HUES6 (cell line): ENCODE data around the gene CNBP.
A peak's percentile ranks its signal among the peaks of the same experiment; 100 is the strongest.
"Not testable (repeated sequence)": the region's sequence is repeated elsewhere in the genome, so short reads cannot be mapped to it uniquely, and the experiment has no call there.

Experiments
- H3K27ac ChIP-seq: 2 replicates; pipeline ENCODE4 v1.7.0; 2013; ENCODE audit warnings: low read depth, mild to moderate bottlenecking, low read length, inconsistent platforms
- H3K27me3 ChIP-seq: 2 replicates; pipeline ENCODE4 v1.6.1; 2013; ENCODE audit warnings: low read length; ENCODE audit not compliant: control insufficient read depth, insufficient read depth
- H3K36me3 ChIP-seq: 2 replicates; pipeline ENCODE4 v1.6.1; 2013; ENCODE audit warnings: low read length; ENCODE audit not compliant: control insufficient read depth, insufficient read depth
- H3K4me1 ChIP-seq: 2 replicates; pipeline ENCODE4 v1.6.1; 2013; ENCODE audit warnings: low read length; ENCODE audit not compliant: control insufficient read depth, insufficient read depth
- H3K4me3 ChIP-seq: 2 replicates; pipeline ENCODE4 v1.5.1; 2013; ENCODE audit warnings: low read depth, low read length
- H3K9ac ChIP-seq: one replicate; pipeline ENCODE4 v1.6.1; 2013; ENCODE audit warnings: mild to moderate bottlenecking, low read length
- H3K9me3 ChIP-seq: 2 replicates; pipeline ENCODE4 v1.6.1; 2013; ENCODE audit warnings: low read depth, low read length; ENCODE audit not compliant: control insufficient read depth, insufficient read depth

CNBP gene

GRCh38 chr3:129162729-129163579, 20.7 kb downstream of the CNBP start:
- H3K27me3 ChIP-seq: no peaks in the 10 kb centered on the region
- H3K9ac ChIP-seq: no peak overlapping the region
- H3K36me3 ChIP-seq: peaks cover 25% of the 10 kb centered on the region
- H3K4me1 ChIP-seq: no peaks in the 10 kb centered on the region
- no peak overlapping the region for H3K4me3 ChIP-seq
- H3K27ac ChIP-seq: no peak overlapping the region
- H3K9me3 ChIP-seq: no peaks in the 10 kb centered on the region

GRCh38 chr3:129161860-129162271, 21.8 kb downstream of the CNBP start:
- H3K4me1 ChIP-seq: no peaks in the 10 kb centered on the region
- no peaks in the 10 kb centered on the region for H3K27me3 ChIP-seq
- H3K9me3 ChIP-seq: no peaks in the 10 kb centered on the region
- H3K4me3 ChIP-seq: peak overlapping the region; percentile 91
- peak overlapping the region; percentile 98 for H3K27ac ChIP-seq
- H3K9ac ChIP-seq: peak overlapping the region; percentile 96
- H3K36me3 ChIP-seq: peaks cover 23% of the 10 kb centered on the region

GRCh38 chr3:129160891-129161859, 22.5 kb downstream of the CNBP start, which contains the start of gene ISY1:
Gene ISY1, minus strand, starts transcription at chr3:129161063. Its CDS starts 88 bp downstream, at chr3:129160975.
- Histone ChIP-seq H3K9me3 (no peaks in the 10 kb centered on the region), H3K36me3 (peaks cover 24% of the 10 kb centered on the region), H3K9ac (peak within 1 kb of the TSS; percentile 96), H3K4me1 (no peaks in the 10 kb centered on the region), H3K27me3 (no peaks in the 10 kb centered on the region), H3K27ac (peak within 1 kb of the TSS; percentile 98), H3K4me3 (peak within 1 kb of the TSS; percentile 91)

- H3K27me3 ChIP-seq: no peaks in the 10 kb centered on the region
- H3K27ac ChIP-seq: no peak overlapping the region
- H3K4me3 ChIP-seq: no peak overlapping the region
- peaks cover 25% of the 10 kb centered on the region for H3K36me3 ChIP-seq
- no peak overlapping the region for H3K9ac ChIP-seq
- no peaks in the 10 kb centered on the region for H3K4me1 ChIP-seq
- H3K9me3 ChIP-seq: no peaks in the 10 kb centered on the region
These were observed 38.9 kb downstream of the CNBP start for GRCh38 chr3:129144786-129145185.

- H3K27me3 ChIP-seq, H3K9ac ChIP-seq, H3K4me1 ChIP-seq, H3K4me3 ChIP-seq, H3K9me3 ChIP-seq, H3K27ac ChIP-seq: not testable (repeated sequence)
- H3K36me3 ChIP-seq: peaks cover 27% of the 10 kb centered on the region
These were observed 42.7 kb downstream of the CNBP start for GRCh38 chr3:129141011-129141410.

- Histone ChIP-seq H3K27me3 (no peaks in the 10 kb centered on the region), H3K4me3 (no peak overlapping the region), H3K4me1 (no peaks in the 10 kb centered on the region), H3K9me3 (no peaks in the 10 kb centered on the region), H3K36me3 (peaks cover 22% of the 10 kb centered on the region), H3K27ac (no peak overlapping the region), H3K9ac (no peak overlapping the region)
These were observed 43.8 kb downstream of the CNBP start for GRCh38 chr3:129139911-129140310.

GRCh38 chr3:129136275-129136674, 47.4 kb downstream of the CNBP start:
- H3K36me3 ChIP-seq: peaks cover 49% of the 10 kb centered on the region
- H3K27ac ChIP-seq: not testable (repeated sequence)

GRCh38 chr3:129132097-129132866, 51.4 kb downstream of the CNBP start:
- Histone ChIP-seq H3K36me3 (peaks cover 58% of the 10 kb centered on the region), H3K9me3 (no peaks in the 10 kb centered on the region), H3K27me3 (no peaks in the 10 kb centered on the region), H3K27ac (no peak overlapping the region), H3K9ac (no peak overlapping the region), H3K4me3 (no peak overlapping the region), H3K4me1 (no peaks in the 10 kb centered on the region)

More at GRCh38 chr3:129136275-129136674, 47.4 kb downstream of the CNBP start:
- not testable (repeated sequence) for H3K27me3 ChIP-seq, H3K9me3 ChIP-seq, H3K4me1 ChIP-seq, H3K9ac ChIP-seq, H3K4me3 ChIP-seq

- Histone ChIP-seq H3K4me3 (no peak overlapping the region), H3K4me1 (no peaks in the 10 kb centered on the region), H3K27me3 (no peaks in the 10 kb centered on the region), H3K9ac (no peak overlapping the region), H3K36me3 (peaks cover 57% of the 10 kb centered on the region), H3K9me3 (no peaks in the 10 kb centered on the region), H3K27ac (no peak overlapping the region)
These were observed 52.1 kb downstream of the CNBP start for GRCh38 chr3:129131465-129132088.

- no peaks in the 10 kb centered on the region for H3K4me1 ChIP-seq
- no peak overlapping the region for H3K9ac ChIP-seq
- no peaks in the 10 kb centered on the region for H3K9me3 ChIP-seq
- no peaks in the 10 kb centered on the region for H3K27me3 ChIP-seq
- no peak overlapping the region for H3K4me3 ChIP-seq
- no peak overlapping the region for H3K27ac ChIP-seq
- H3K36me3 ChIP-seq: peaks cover 57% of the 10 kb centered on the region
These were observed 53.3 kb downstream of the CNBP start for GRCh38 chr3:129130291-129130813.
